Measurements from ENCODE around the gene MICAL3. TPM values are rescaled to one million over a fixed set of nuclear protein-coding genes. Genes with fewer than 3 reads are reported as not detected.

Gene MICAL3
- total RNA-seq, 1 donor from 2014 or later: 47.9 TPM

DNA sequence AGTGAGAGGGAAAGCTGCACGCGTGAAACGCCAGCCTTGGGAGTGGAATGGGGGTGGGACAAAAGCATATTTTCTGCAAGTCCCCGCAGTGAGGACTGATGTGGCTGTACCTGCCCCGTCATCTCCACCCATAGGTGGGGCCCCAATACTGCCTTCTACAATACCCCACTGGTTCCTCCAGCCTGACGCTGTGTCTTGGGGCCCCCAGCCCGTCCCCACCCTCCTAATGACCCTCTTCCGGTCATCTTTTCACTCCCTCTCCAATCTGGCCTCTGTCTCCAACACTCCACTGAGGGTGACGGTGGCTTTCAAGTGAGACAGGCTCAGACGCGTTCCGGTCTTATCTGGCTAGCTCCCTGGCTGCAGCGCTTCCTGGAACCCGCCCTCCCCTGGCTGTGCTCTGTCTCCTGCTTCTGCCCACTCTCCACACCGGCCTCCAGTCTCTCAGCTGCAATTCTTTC lies 104.2 kb downstream of the MICAL3 start:
- no peaks in the 10 kb centered on the region for H3K36me3 Mint-ChIP-seq (ENCODE audit: unreplicated experiment)
- H3K4me1 Mint-ChIP-seq (ENCODE audit: unreplicated experiment): peaks cover 49% of the 10 kb centered on the region
- no peak for DNase-seq (ENCODE audit: extremely low spot score, unreplicated experiment)
- H3K9me3 Mint-ChIP-seq (ENCODE audit: unreplicated experiment): no peaks in the 10 kb centered on the region
- TF ChIP-seq, protein P1, sequence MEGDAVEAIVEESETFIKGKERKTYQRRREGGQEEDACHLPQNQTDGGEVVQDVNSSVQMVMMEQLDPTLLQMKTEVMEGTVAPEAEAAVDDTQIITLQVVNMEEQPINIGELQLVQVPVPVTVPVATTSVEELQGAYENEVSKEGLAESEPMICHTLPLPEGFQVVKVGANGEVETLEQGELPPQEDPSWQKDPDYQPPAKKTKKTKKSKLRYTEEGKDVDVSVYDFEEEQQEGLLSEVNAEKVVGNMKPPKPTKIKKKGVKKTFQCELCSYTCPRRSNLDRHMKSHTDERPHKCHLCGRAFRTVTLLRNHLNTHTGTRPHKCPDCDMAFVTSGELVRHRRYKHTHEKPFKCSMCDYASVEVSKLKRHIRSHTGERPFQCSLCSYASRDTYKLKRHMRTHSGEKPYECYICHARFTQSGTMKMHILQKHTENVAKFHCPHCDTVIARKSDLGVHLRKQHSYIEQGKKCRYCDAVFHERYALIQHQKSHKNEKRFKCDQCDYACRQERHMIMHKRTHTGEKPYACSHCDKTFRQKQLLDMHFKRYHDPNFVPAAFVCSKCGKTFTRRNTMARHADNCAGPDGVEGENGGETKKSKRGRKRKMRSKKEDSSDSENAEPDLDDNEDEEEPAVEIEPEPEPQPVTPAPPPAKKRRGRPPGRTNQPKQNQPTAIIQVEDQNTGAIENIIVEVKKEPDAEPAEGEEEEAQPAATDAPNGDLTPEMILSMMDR (IDR thresholded peaks at IDR 0.05): no peak
- H3K27me3 Mint-ChIP-seq (ENCODE audit: unreplicated experiment): no peaks in the 10 kb centered on the region
- no peak overlapping the region for H3K4me3 Mint-ChIP-seq (ENCODE audit: unreplicated experiment)
- H3K27ac Mint-ChIP-seq (ENCODE audit: unreplicated experiment): no peak overlapping the region

GRCh38 chr22:17919276-17920144 lies 104.9 kb downstream of the MICAL3 start:
- TF ChIP-seq, protein P1 (IDR thresholded peaks at IDR 0.05): no peak
- DNase-seq (ENCODE audit: extremely low spot score, unreplicated experiment): no peak
- peaks cover 47% of the 10 kb centered on the region for H3K4me1 Mint-ChIP-seq (ENCODE audit: unreplicated experiment)
- H3K27me3 Mint-ChIP-seq (ENCODE audit: unreplicated experiment): no peaks in the 10 kb centered on the region
- no peaks in the 10 kb centered on the region for H3K36me3 Mint-ChIP-seq (ENCODE audit: unreplicated experiment)
- no peak overlapping the region for H3K4me3 Mint-ChIP-seq (ENCODE audit: unreplicated experiment)
- H3K9me3 Mint-ChIP-seq (ENCODE audit: unreplicated experiment): no peaks in the 10 kb centered on the region
- H3K27ac Mint-ChIP-seq (ENCODE audit: unreplicated experiment): no peak overlapping the region

DNA sequence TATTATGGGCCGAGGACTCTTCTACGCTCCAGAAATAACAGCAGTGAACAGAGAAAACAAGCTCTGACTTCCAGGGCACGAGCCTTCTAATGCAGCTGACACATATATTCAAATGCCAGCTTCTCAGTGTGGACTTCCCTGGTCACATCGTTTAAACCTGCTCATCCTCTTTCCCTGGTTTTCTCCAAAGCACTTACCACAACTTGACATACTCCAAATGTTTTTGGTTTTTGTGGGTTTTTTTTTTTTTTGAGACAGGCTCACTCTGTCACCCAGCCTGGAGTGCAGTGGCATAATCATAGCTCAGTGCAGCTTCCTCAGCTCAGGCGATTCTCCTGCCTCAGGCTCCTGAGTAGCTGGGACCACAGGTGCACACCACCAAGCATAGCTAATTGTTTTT lies 105.5 kb downstream of the MICAL3 start:
- Mint-ChIP-seq H3K4me3 (ENCODE audit: unreplicated experiment) (no peak overlapping the region), H3K9me3 (ENCODE audit: unreplicated experiment) (no peaks in the 10 kb centered on the region), H3K4me1 (ENCODE audit: unreplicated experiment) (peaks cover 41% of the 10 kb centered on the region), H3K27ac (ENCODE audit: unreplicated experiment) (no peak overlapping the region), H3K27me3 (ENCODE audit: unreplicated experiment) (no peaks in the 10 kb centered on the region), H3K36me3 (ENCODE audit: unreplicated experiment) (no peaks in the 10 kb centered on the region)
- TF ChIP-seq, protein P1 (IDR thresholded peaks at IDR 0.05): no peak
- no peak for DNase-seq (ENCODE audit: extremely low spot score, unreplicated experiment)

GRCh38 chr22:17917490-17917983 lies 106.8 kb downstream of the MICAL3 start:
- DNase-seq (ENCODE audit: extremely low spot score, unreplicated experiment): no peak
- Mint-ChIP-seq H3K4me3 (ENCODE audit: unreplicated experiment) (no peak overlapping the region), H3K27me3 (ENCODE audit: unreplicated experiment) (no peaks in the 10 kb centered on the region), H3K9me3 (ENCODE audit: unreplicated experiment) (no peaks in the 10 kb centered on the region), H3K36me3 (ENCODE audit: unreplicated experiment) (no peaks in the 10 kb centered on the region), H3K4me1 (ENCODE audit: unreplicated experiment) (peaks cover 37% of the 10 kb centered on the region), H3K27ac (ENCODE audit: unreplicated experiment) (no peak overlapping the region)
- TF ChIP-seq, protein P1 (IDR thresholded peaks at IDR 0.05): no peak

- H3K9me3 Mint-ChIP-seq (ENCODE audit: unreplicated experiment): no peaks in the 10 kb centered on the region
- TF ChIP-seq, protein P1 (IDR thresholded peaks at IDR 0.05): no peak
- H3K4me3 Mint-ChIP-seq (ENCODE audit: unreplicated experiment): no peak overlapping the region
- peaks cover 33% of the 10 kb centered on the region for H3K4me1 Mint-ChIP-seq (ENCODE audit: unreplicated experiment)
- H3K27ac Mint-ChIP-seq (ENCODE audit: unreplicated experiment): no peak overlapping the region
- no peaks in the 10 kb centered on the region for H3K27me3 Mint-ChIP-seq (ENCODE audit: unreplicated experiment)
- DNase-seq (ENCODE audit: extremely low spot score, unreplicated experiment): no peak
- H3K36me3 Mint-ChIP-seq (ENCODE audit: unreplicated experiment): no peaks in the 10 kb centered on the region
These were observed 108.0 kb downstream of the MICAL3 start for GRCh38 chr22:17916226-17916889.

Data from osteocyte (in vitro differentiated cells).